ENCODE results near the gene CLEC16A. TPM values are rescaled to one million over a fixed set of nuclear protein-coding genes. Genes with fewer than 3 reads are reported as not detected.

The CLEC16A gene
- total RNA-seq, 1 experiment from 2014 or later, result 17.4 TPM

GRCh38 chr16:11105038-11105903 is 160.9 kb downstream of the CLEC16A start:
- peak; percentile 80 for DNase-seq
- H3K27me3 ChIP-seq (ENCODE audit: low read length), result no peaks in the 10 kb centered on the region
- no peak overlapping the region for H3K27ac ChIP-seq (ENCODE audit: low read length)
- peak overlapping the region; percentile 46 for H3K4me2 ChIP-seq (ENCODE audit: low read depth, low read length, poor library complexity, severe bottlenecking)
- no peak overlapping the region for H3K9ac ChIP-seq (ENCODE audit: low read length)
- H3K4me1 ChIP-seq (ENCODE audit: low read length), result peaks cover 16% of the 10 kb centered on the region
- H3K9me3 ChIP-seq (ENCODE audit: low read length), result no peaks in the 10 kb centered on the region
- H2AFZ ChIP-seq (ENCODE audit: low read length), result no peak overlapping the region
- no peaks in the 10 kb centered on the region for H3K79me2 ChIP-seq (ENCODE audit: low read length)
- no peaks in the 10 kb centered on the region for H3K36me3 ChIP-seq (ENCODE audit: insufficient read depth, low read length)
- no peaks in the 10 kb centered on the region for H3K9me2 ChIP-seq (replicated peaks; ENCODE audit: insufficient read depth, low read length)
- 0 out of 2 replicates have a peak, but pooled peaks cover 6% of the 10 kb centered on the region for H4K20me1 ChIP-seq (ENCODE audit: insufficient read depth, low read depth, low read length)
- peak overlapping the region; percentile 16; the same call in 1 of the 2 replicates for H3K4me3 ChIP-seq (ENCODE audit: low read length)

DNA sequence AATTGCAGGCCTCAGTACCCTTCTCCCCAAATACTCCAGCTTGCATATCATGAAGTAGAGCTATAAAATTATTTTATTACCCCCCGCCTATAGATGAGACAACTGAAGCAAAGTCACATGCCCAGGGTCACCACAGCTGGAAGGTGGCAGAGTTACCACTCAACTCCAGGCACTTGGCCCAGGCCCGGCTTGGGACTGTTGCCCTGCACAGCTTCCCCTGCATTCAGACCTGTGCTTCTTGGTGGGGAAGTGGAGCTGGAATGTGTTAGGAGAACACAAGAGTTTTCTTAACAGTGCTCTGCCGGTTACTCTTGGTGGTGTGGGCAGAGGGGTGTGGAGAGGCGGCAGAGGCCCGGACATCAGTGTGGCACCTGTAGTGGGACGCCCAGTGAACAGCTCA is 162.4 kb downstream of the CLEC16A start:
- H3K27me3 ChIP-seq (ENCODE audit: low read length), result no peaks in the 10 kb centered on the region
- H3K4me2 ChIP-seq (ENCODE audit: low read depth, low read length, poor library complexity, severe bottlenecking), result no peak overlapping the region
- H4K20me1 ChIP-seq (ENCODE audit: insufficient read depth, low read depth, low read length), result 0 out of 2 replicates have a peak, but pooled peaks cover 5% of the 10 kb centered on the region
- no peak overlapping the region for H3K4me3 ChIP-seq (ENCODE audit: low read length)
- H3K36me3 ChIP-seq (ENCODE audit: insufficient read depth, low read length), result no peaks in the 10 kb centered on the region
- H2AFZ ChIP-seq (ENCODE audit: low read length), result no peak overlapping the region
- H3K79me2 ChIP-seq (ENCODE audit: low read length), result no peaks in the 10 kb centered on the region
- H3K9me3 ChIP-seq (ENCODE audit: low read length), result no peaks in the 10 kb centered on the region
- no peak overlapping the region for H3K27ac ChIP-seq (ENCODE audit: low read length)
- H3K9me2 ChIP-seq (replicated peaks; ENCODE audit: insufficient read depth, low read length), result no peaks in the 10 kb centered on the region
- H3K4me1 ChIP-seq (ENCODE audit: low read length), result peaks cover 16% of the 10 kb centered on the region
- DNase-seq, result no peak
- no peak overlapping the region for H3K9ac ChIP-seq (ENCODE audit: low read length)

DNA sequence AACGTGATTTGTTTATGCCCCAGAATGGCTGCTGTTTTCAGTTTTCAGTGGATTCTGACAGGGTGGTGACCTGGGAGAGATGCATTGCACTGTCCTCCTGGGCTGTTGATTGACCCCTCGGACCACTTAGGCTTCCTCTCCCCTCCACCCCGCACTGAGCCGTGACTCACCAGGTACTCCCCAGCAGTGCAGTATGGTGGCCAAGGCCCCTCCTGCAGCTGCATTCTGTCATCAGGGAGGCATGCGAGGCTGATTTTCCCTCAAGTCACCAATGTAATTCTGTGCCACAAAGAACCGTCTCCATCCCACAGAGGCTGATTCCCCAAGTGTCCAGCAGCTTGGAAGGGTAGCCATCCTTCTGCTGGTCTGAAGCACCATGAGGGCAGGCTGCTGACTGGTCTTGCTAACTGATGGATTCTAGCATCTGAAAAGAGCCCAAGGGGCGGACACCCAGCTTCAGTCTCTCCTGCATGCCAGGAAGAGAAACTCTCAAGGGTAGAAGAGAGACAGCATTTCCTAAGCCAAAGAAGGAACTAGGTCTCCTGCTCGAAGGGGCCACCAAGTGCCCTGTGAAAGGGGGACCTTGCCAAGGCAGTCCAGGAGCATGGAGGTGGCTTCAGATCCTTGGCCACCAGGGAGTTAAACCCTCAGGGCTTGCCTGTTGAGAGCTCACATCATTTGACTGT is 163.6 kb downstream of the CLEC16A start:
- H3K79me2 ChIP-seq (ENCODE audit: low read length), result no peaks in the 10 kb centered on the region

GRCh38 chr16:11108466-11108805 is 164.1 kb downstream of the CLEC16A start:
- H4K20me1 ChIP-seq (ENCODE audit: insufficient read depth, low read depth, low read length), result 0 out of 2 replicates have a peak, but pooled peaks cover 5% of the 10 kb centered on the region

More for the DNA sequence above, 163.6 kb downstream of the CLEC16A start:
- no peaks in the 10 kb centered on the region for H3K9me3 ChIP-seq (ENCODE audit: low read length)
- H3K9ac ChIP-seq (ENCODE audit: low read length), result no peak overlapping the region
- no peaks in the 10 kb centered on the region for H3K9me2 ChIP-seq (replicated peaks; ENCODE audit: insufficient read depth, low read length)
- H2AFZ ChIP-seq (ENCODE audit: low read length), result no peak overlapping the region
- no peak overlapping the region for H3K27ac ChIP-seq (ENCODE audit: low read length)
- peaks cover 20% of the 10 kb centered on the region for H3K4me1 ChIP-seq (ENCODE audit: low read length)
- no peaks in the 10 kb centered on the region for H3K36me3 ChIP-seq (ENCODE audit: insufficient read depth, low read length)
- H3K4me3 ChIP-seq (ENCODE audit: low read length), result no peak overlapping the region
- H3K4me2 ChIP-seq (ENCODE audit: low read depth, low read length, poor library complexity, severe bottlenecking), result no peak overlapping the region
- no peaks in the 10 kb centered on the region for H3K27me3 ChIP-seq (ENCODE audit: low read length)
- no peak for DNase-seq
- 0 out of 2 replicates have a peak, but pooled peaks cover 5% of the 10 kb centered on the region for H4K20me1 ChIP-seq (ENCODE audit: insufficient read depth, low read depth, low read length)

GRCh38 chr16:11109566-11109965 is 165.2 kb downstream of the CLEC16A start:
- Histone ChIP-seq H4K20me1 (ENCODE audit: insufficient read depth, low read depth, low read length) (0 out of 2 replicates have a peak, but pooled peaks cover 5% of the 10 kb centered on the region), H3K9me2 (replicated peaks; ENCODE audit: insufficient read depth, low read length) (no peaks in the 10 kb centered on the region), H3K4me2 (ENCODE audit: low read depth, low read length, poor library complexity, severe bottlenecking) (no peak overlapping the region), H3K4me1 (ENCODE audit: low read length) (peaks cover 23% of the 10 kb centered on the region), H3K36me3 (ENCODE audit: insufficient read depth, low read length) (no peaks in the 10 kb centered on the region), H3K79me2 (ENCODE audit: low read length) (no peaks in the 10 kb centered on the region), H3K27me3 (ENCODE audit: low read length) (no peaks in the 10 kb centered on the region), H3K27ac (ENCODE audit: low read length) (no peak overlapping the region), H2AFZ (ENCODE audit: low read length) (no peak overlapping the region), H3K9me3 (ENCODE audit: low read length) (no peaks in the 10 kb centered on the region), H3K4me3 (ENCODE audit: low read length) (no peak overlapping the region), H3K9ac (ENCODE audit: low read length) (no peak overlapping the region)
- DNase-seq, result no peak

More at GRCh38 chr16:11108466-11108805, 164.1 kb downstream of the CLEC16A start:
- H3K9ac ChIP-seq (ENCODE audit: low read length), result no peak overlapping the region
- H3K27ac ChIP-seq (ENCODE audit: low read length), result no peak overlapping the region
- H3K79me2 ChIP-seq (ENCODE audit: low read length), result no peaks in the 10 kb centered on the region
- no peak for DNase-seq
- no peaks in the 10 kb centered on the region for H3K36me3 ChIP-seq (ENCODE audit: insufficient read depth, low read length)
- peaks cover 25% of the 10 kb centered on the region for H3K4me1 ChIP-seq (ENCODE audit: low read length)
- H3K9me2 ChIP-seq (replicated peaks; ENCODE audit: insufficient read depth, low read length), result no peaks in the 10 kb centered on the region
- no peaks in the 10 kb centered on the region for H3K27me3 ChIP-seq (ENCODE audit: low read length)
- no peaks in the 10 kb centered on the region for H3K9me3 ChIP-seq (ENCODE audit: low read length)
- H2AFZ ChIP-seq (ENCODE audit: low read length), result no peak overlapping the region
- H3K4me2 ChIP-seq (ENCODE audit: low read depth, low read length, poor library complexity, severe bottlenecking), result no peak overlapping the region
- no peak overlapping the region for H3K4me3 ChIP-seq (ENCODE audit: low read length)

DNA sequence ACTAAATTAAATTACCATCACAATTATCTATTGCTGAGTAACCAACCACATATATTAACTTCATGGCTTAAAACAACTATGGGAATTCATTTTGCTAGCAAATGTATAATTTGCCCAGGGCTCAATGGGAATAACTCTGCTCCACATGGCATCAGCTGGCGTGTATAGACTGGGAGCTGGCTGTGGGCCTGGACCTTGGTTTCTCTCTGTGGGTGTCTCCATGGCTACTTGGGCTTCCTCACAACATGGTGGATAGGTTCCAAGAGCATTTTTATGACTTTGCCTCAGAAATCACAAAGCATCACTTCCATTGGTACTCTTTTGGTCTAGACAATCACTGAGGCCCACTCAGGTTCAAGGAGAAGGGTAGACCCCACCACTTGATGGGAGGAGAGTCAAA is 166.8 kb downstream of the CLEC16A start:
- Histone ChIP-seq H3K4me1 (ENCODE audit: low read length) (peaks cover 11% of the 10 kb centered on the region), H3K4me3 (ENCODE audit: low read length) (no peak overlapping the region), H3K9me2 (replicated peaks; ENCODE audit: insufficient read depth, low read length) (no peaks in the 10 kb centered on the region), H3K9me3 (ENCODE audit: low read length) (no peaks in the 10 kb centered on the region), H4K20me1 (ENCODE audit: insufficient read depth, low read depth, low read length) (no peaks in the 10 kb centered on the region), H3K27ac (ENCODE audit: low read length) (no peak overlapping the region), H2AFZ (ENCODE audit: low read length) (no peak overlapping the region), H3K79me2 (ENCODE audit: low read length) (no peaks in the 10 kb centered on the region), H3K36me3 (ENCODE audit: insufficient read depth, low read length) (no peaks in the 10 kb centered on the region), H3K27me3 (ENCODE audit: low read length) (no peaks in the 10 kb centered on the region), H3K9ac (ENCODE audit: low read length) (no peak overlapping the region), H3K4me2 (ENCODE audit: low read depth, low read length, poor library complexity, severe bottlenecking) (no peak overlapping the region)
- no peak for DNase-seq

- H3K4me3 ChIP-seq (ENCODE audit: low read length), result no peak overlapping the region
- H3K9me2 ChIP-seq (replicated peaks; ENCODE audit: insufficient read depth, low read length), result no peaks in the 10 kb centered on the region
- no peak overlapping the region for H3K4me2 ChIP-seq (ENCODE audit: low read depth, low read length, poor library complexity, severe bottlenecking)
- no peak overlapping the region for H3K27ac ChIP-seq (ENCODE audit: low read length)
- H3K9me3 ChIP-seq (ENCODE audit: low read length), result no peaks in the 10 kb centered on the region
- H3K4me1 ChIP-seq (ENCODE audit: low read length), result peaks cover 11% of the 10 kb centered on the region
- H4K20me1 ChIP-seq (ENCODE audit: insufficient read depth, low read depth, low read length), result no peaks in the 10 kb centered on the region
- H3K9ac ChIP-seq (ENCODE audit: low read length), result no peak overlapping the region
- H3K27me3 ChIP-seq (ENCODE audit: low read length), result no peaks in the 10 kb centered on the region
- H3K79me2 ChIP-seq (ENCODE audit: low read length), result no peaks in the 10 kb centered on the region
- no peak overlapping the region for H2AFZ ChIP-seq (ENCODE audit: low read length)
- H3K36me3 ChIP-seq (ENCODE audit: insufficient read depth, low read length), result no peaks in the 10 kb centered on the region
- DNase-seq, result no peak
Observed at GRCh38 chr16:11111856-11112634, 167.7 kb downstream of the CLEC16A start.

Measured in Karpas-422 (cell line).